ENCODE data around the gene PKD1.

- TF ChIP-seq SP1 (CRISPR knock-in tag; conservative IDR thresholded peaks at IDR 0.05): no peak
- TF ChIP-seq FOXP4 (CRISPR knock-in tag; IDR thresholded peaks at IDR 0.05): no peak
- no peak for TF ChIP-seq CTCF (IDR thresholded peaks at IDR 0.05)
- no peak for TF ChIP-seq FOXK1 (CRISPR knock-in tag; IDR thresholded peaks at IDR 0.05)
- no peak for TF ChIP-seq JAZF1 (CRISPR knock-in tag; IDR thresholded peaks at IDR 0.05)
- TF ChIP-seq NFYB (CRISPR knock-in tag; conservative IDR thresholded peaks at IDR 0.05; ENCODE audit: low read depth): no peak
Measured at GRCh38 chr16:2170587-2171435, 35.1 kb upstream of the PKD1 start.
